NCI-H1105 (cell line): ENCODE measurements around the gene ITFG1.
"Not testable (repeated sequence)": the region's sequence is repeated elsewhere in the genome, so short reads cannot be mapped to it uniquely, and the experiment has no call there.

Experiments
- DNase-seq: peaks from one replicate; lab custom pipeline; 2025; lab: John Stamatoyannopoulos, UW

Gene ITFG1

GRCh38 chr16:47416869-47417268 is 44.0 kb downstream of the ITFG1 start:
- no peak for DNase-seq

- DNase-seq = no peak
These were observed 47.8 kb downstream of the ITFG1 start for GRCh38 chr16:47413041-47413440.

GRCh38 chr16:47408491-47408890 is 52.4 kb downstream of the ITFG1 start:
- DNase-seq = no peak

GRCh38 chr16:47395733-47396498 is 64.9 kb downstream of the ITFG1 start:
- no peak for DNase-seq

- no peak for DNase-seq
These were observed 68.8 kb downstream of the ITFG1 start for GRCh38 chr16:47392081-47392480.

GRCh38 chr16:47388705-47389104 is 72.2 kb downstream of the ITFG1 start:
- no peak for DNase-seq

GRCh38 chr16:47387026-47387734 is 73.7 kb downstream of the ITFG1 start:
- no peak for DNase-seq

GRCh38 chr16:47386201-47386718 is 74.6 kb downstream of the ITFG1 start:
- DNase-seq = no peak

- DNase-seq = no peak
These were observed 78.5 kb downstream of the ITFG1 start for GRCh38 chr16:47382362-47382761.

GRCh38 chr16:47377154-47377553 is 83.7 kb downstream of the ITFG1 start:
- DNase-seq = no peak

- no peak for DNase-seq
These were observed 85.4 kb downstream of the ITFG1 start for GRCh38 chr16:47375423-47375822.

- DNase-seq = no peak
These were observed 86.2 kb downstream of the ITFG1 start for GRCh38 chr16:47374629-47375028.

- DNase-seq = no peak
These were observed 89.4 kb downstream of the ITFG1 start for GRCh38 chr16:47371271-47372014.

- DNase-seq = no peak
These were observed 90.3 kb downstream of the ITFG1 start for GRCh38 chr16:47370536-47370935.

- no peak for DNase-seq
These were observed 94.6 kb downstream of the ITFG1 start for GRCh38 chr16:47366228-47366627.

- no peak for DNase-seq
These were observed 97.1 kb downstream of the ITFG1 start for GRCh38 chr16:47363761-47364160.

GRCh38 chr16:47359478-47359877 is 101.4 kb downstream of the ITFG1 start:
- no peak for DNase-seq

GRCh38 chr16:47358816-47359215 is 102.0 kb downstream of the ITFG1 start:
- no peak for DNase-seq

- not testable (repeated sequence) for DNase-seq
These were observed 111.8 kb downstream of the ITFG1 start for GRCh38 chr16:47349029-47349428.

- DNase-seq = not testable (repeated sequence)
These were observed 113.7 kb downstream of the ITFG1 start for GRCh38 chr16:47347021-47347696.

GRCh38 chr16:47342055-47342454 is 118.8 kb downstream of the ITFG1 start:
- DNase-seq = no peak

- not testable (repeated sequence) for DNase-seq
These were observed 130.3 kb downstream of the ITFG1 start for GRCh38 chr16:47330562-47330961.
